HG03095 (cell line): Measurements from ENCODE around the gene CLASP1.
"Not testable (repeated sequence)": the region's sequence is repeated elsewhere in the genome, so short reads cannot be mapped to it uniquely, and the experiment has no call there.

Experiments used
- ATAC-seq: cut with Tn5 transposase; IDR thresholded peaks from one replicate; pipeline ENCODE4 v1.9.1; 2021; ENCODE audit warnings: moderate library complexity; ENCODE audit not compliant: unreplicated experiment

CLASP1 gene

GRCh38 chr2:121386707-121387106 is 262.6 kb downstream of the CLASP1 start:
- ATAC-seq, result no peak

DNA sequence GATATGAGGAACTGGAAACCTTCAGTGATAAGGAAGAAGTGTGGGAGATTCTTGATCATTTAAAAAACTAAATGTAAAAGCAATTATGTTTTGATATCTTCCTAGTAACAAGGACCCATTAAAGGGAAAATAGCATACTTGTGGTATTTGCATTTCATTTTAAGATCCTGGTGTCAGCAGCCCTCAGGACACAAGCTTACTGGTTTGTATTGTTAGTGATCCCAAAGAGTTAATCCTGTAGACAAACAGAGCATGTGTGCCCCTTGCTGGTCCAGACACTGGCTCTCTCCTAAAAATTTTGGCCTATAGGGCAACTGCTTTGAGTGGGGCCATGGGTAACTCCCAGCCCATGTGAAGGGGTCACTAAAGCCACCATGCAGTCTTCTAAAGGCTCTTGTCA is 263.2 kb downstream of the CLASP1 start:
- ATAC-seq, result no peak

DNA sequence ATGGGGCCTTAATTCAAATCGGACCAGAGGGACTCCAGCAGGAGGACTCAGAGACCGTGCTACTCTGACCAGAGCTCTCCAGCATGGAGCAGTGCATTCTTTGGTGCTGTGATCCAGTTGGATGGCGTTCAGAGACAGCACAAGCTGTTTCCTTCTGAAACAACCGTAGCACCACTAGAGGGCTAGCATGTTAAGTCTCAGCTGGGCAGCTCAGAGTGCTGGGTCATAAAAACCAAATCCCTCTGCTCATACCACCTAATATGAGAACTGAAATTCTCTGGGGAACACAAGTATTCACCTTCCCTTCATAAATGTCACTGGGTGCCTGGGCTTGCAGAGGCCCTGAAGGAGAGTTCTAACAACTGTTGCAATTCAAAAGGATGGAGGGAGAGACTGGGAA is 266.5 kb downstream of the CLASP1 start:
- no peak for ATAC-seq

DNA sequence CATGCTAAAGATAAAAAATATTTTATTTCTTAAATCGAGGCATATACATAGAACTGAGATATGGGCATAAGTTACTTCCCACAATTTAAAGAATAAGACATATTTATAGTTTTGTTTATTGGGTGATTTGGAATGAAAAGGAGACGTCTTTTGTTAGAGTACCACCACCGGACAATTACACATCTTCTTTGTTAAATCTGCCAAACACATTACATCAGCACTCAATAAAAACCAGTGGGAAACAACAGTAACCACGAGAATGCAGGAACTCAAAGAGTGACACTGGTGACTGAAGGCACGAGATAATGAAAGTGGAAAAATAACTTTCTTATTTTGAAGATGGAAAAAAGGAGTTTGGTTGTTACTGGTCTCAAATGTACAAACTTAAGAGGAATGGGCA is 271.6 kb downstream of the CLASP1 start:
- ATAC-seq, result no peak

GRCh38 chr2:121376535-121377250 is 272.6 kb downstream of the CLASP1 start:
- no peak for ATAC-seq

GRCh38 chr2:121375621-121376159 is 273.6 kb downstream of the CLASP1 start:
- ATAC-seq, result no peak

- not testable (repeated sequence) for ATAC-seq
Measured at GRCh38 chr2:121374412-121375075, 274.7 kb downstream of the CLASP1 start.

DNA sequence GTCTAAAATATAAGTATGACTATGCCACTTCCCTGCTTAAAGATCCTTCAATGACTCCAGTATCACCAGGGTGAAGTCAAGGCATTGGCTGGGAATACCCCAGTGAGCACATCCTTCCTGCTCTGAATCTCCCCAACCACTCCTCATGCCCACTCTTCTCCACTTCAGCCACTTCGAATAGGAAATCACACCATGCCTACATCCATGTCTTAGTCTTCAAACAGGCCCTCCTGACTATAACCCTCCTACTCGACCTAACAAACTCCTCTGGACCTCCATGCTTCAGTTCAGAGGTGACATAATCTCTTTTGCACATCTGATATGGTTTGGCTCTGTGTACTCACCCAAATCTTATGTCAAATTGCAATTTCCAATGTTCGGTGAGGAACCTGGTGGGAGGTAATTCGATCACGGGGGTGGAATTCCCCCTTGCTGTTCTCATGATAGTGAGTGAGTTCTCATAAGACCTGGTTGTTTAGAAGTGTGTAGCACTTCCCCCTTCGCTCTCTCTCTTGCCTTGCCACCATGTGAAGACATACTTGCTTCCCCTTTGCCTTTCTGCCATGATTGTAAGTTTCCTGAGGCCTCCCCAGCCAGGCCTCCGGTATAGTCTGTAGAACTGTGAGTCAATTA is 276.4 kb downstream of the CLASP1 start:
- no peak for ATAC-seq

DNA sequence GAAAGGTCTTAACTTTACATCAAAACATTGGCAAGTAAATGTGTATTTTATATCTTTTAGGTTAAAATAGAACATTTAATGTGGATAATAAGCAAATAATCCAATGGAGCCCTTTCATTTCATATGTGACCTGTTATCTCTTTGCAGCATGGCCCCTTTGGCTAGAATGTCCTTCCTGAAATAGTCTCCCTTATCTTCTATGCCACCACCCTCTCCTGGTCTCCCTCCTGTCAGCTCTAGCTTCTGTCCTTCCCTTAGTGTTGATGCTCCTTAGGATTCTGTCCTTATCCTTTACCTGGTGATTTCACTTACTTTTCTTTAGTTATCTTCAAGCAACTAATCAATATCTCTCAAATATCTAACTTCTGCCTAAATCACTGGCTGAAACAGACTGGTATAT is 277.2 kb downstream of the CLASP1 start:
- ATAC-seq, result no peak

- ATAC-seq, result no peak
Measured at GRCh38 chr2:121368836-121369235, 280.4 kb downstream of the CLASP1 start.

DNA sequence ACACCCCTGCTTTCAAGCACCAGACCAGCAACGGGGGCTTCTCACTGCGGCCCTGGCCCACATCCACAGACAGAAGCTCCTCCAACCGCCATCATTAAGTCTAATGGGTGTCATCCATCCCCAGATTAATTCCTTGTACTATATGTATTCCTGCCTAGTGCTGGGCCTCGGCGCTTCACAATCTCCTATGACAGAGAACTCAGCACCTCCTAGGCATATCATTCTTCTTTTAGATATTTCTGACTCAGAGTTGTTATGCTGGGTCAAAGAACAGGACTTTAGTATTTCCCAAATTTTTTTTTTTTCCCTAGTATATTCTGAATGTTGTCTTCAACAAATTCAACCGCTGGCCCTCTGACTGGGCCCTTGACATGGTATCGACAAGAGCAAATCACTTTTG is 281.1 kb downstream of the CLASP1 start:
- no peak for ATAC-seq

DNA sequence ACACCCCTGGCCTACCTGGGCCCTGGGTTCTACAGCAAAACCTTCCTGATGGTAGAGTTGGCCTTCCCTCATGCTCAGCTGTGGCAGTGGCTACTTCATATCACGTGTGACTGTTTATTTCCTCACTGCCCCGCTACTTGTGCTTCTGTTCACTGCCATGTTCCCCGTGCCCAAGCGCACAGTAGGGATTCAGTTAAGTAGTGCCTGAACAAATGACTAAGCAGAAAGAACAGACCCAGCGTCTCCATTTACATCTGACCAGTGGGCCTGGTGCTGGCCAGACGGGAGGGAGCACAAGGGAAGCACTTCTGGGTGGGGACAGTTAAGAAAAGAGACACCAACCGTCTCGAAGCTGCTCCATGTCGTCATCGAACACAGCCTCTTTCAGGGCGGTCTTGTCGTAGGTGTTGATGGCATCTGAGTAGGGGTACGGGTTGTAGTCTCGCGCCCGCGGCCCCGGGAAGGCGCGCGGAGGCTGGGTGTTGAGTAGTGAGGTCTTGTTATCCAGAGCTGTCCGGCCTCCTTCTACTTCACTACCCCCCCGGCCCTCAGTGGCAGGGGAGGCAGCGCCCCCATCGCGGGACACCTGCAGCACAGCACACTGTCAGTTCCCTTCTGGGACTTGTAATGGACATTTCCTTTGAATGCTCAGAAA is 281.9 kb downstream of the CLASP1 start:
- ATAC-seq, result no peak

GRCh38 chr2:121366040-121366439 is 283.2 kb downstream of the CLASP1 start:
- no peak for ATAC-seq

DNA sequence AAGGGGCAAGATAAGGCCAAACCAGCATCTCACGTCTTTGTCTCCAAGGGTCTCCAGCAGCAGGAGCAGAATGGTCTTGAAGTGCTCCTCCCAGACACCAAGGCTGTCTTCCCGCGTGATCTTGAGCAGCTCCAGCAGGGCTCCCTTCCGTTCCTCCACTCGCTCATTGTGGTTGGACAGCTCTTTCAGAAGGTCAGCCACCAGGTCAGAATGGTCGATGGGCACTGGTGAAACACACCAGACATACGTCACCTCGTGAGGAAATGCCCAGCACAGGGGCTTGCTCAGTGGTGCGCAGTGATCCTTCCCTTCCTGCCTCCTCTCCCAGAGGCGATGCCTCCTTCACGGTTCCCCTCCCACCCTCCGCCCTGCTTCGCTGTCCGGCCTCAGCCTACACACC is 284.2 kb downstream of the CLASP1 start:
- no peak for ATAC-seq

DNA sequence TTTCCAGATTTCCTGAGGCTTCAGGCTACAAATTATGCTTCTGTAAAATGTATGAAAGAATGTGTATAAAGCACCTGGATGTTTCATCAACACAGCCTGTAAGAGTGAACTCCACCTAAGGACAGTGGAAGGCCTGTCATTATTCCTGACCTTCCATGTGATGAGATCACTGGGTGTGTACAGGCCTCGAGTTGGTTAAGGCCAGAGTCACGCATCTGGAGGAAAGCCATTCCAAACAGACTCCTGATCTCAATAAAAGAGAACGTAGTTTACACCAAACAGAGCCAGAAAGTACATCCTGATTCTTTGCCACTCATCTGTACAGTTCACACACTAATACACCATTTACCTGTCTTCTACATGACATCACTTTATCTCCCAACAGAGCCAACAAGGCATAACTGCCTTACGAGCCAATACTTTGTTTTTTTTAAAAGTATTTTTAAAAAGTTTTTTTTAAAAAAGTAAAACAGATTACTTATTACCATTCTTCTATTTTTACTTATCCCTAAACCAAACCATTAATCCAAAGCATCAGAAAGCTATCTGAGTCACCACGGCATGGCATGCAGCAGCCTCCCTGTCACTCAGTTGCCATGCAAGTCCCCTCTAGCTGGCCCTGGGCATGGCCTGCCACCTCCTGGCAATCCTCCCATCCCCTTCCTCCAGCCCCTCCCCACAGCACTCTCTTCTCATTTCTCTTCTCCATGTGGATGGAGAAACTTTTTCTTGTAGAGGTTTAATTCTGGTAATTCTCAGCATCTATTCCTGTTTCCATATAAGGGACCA is 285.4 kb downstream of the CLASP1 start:
- ATAC-seq, result no peak

GRCh38 chr2:121362774-121363173 is 286.5 kb downstream of the CLASP1 start:
- ATAC-seq, result no peak

- no peak for ATAC-seq
Measured at GRCh38 chr2:121362226-121362625, 287.0 kb downstream of the CLASP1 start.

DNA sequence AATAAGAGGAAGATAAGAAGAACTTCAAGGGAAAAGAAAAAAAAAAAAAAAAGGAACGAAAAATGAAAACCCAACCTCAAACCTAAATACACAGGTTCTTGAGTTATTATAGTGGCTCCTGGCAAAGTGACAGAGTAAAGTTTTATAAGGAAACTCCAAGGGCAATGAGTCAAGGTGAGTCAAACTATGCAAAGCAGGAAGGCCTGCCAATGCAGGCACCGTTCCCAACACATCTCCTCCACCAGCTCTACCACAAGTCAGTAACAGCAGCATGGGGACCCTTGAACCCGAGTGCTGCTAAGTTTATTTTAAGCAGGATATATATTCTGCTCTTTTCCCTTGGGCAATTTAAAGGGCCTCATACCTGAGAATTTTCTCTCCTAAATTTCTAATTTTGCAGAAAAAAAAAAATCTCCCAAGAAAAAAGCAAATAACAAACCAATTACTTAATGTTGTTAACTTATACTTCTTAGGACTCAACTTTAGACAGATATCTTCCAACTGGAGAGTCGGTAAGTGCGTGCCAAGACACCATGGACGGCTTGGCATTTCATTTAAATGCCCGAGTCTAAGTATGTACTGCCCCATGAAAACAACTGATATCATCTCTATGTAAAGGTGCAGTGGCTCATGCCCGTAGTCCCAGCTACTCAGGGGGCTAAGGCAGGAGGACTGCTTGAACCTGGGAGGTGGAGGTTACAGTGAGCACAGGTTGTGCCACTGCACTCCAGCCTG is 288.5 kb downstream of the CLASP1 start:
- no peak for ATAC-seq

- no peak for ATAC-seq
Measured at GRCh38 chr2:121359716-121360565, 289.3 kb downstream of the CLASP1 start.
